ENCODE data around the gene IGSF8.

Gene IGSF8

GRCh38 chr1:160097911-160098851 lies at the start of gene IGSF8:
Gene IGSF8 (minus strand): TSS chr1:160098619. CDS start chr1:160098472, 147 bp downstream.
- peak within 1 kb of the TSS; percentile 63 for H3K4me3 ChIP-seq (ENCODE audit: low read depth, low read length)
- no peak for TF ChIP-seq CTCF (IDR thresholded peaks at IDR 0.05; ENCODE audit: low read depth, low read length)

GRCh38 chr1:160148121-160148520 lies 49.7 kb upstream of the IGSF8 start:
- TF ChIP-seq CTCF (IDR thresholded peaks at IDR 0.05; ENCODE audit: low read depth, low read length) = no peak
- H3K4me3 ChIP-seq (ENCODE audit: low read depth, low read length) = no peak overlapping the region

- TF ChIP-seq CTCF (IDR thresholded peaks at IDR 0.05; ENCODE audit: low read depth, low read length) = no peak
- H3K4me3 ChIP-seq (ENCODE audit: low read depth, low read length) = no peak overlapping the region
Measured at GRCh38 chr1:160146107-160146506, 47.7 kb upstream of the IGSF8 start.

GRCh38 chr1:160144921-160145320 lies 46.5 kb upstream of the IGSF8 start:
- no peak overlapping the region for H3K4me3 ChIP-seq (ENCODE audit: low read depth, low read length)
- no peak for TF ChIP-seq CTCF (IDR thresholded peaks at IDR 0.05; ENCODE audit: low read depth, low read length)

- no peak overlapping the region for H3K4me3 ChIP-seq (ENCODE audit: low read depth, low read length)
- TF ChIP-seq CTCF (IDR thresholded peaks at IDR 0.05; ENCODE audit: low read depth, low read length) = no peak
Measured at GRCh38 chr1:160143695-160144094, 45.3 kb upstream of the IGSF8 start.

- TF ChIP-seq CTCF (IDR thresholded peaks at IDR 0.05; ENCODE audit: low read depth, low read length) = no peak
- no peak overlapping the region for H3K4me3 ChIP-seq (ENCODE audit: low read depth, low read length)
Measured at GRCh38 chr1:160139840-160140239, 41.4 kb upstream of the IGSF8 start.

GRCh38 chr1:160137216-160137862 lies 38.9 kb upstream of the IGSF8 start:
- no peak for TF ChIP-seq CTCF (IDR thresholded peaks at IDR 0.05; ENCODE audit: low read depth, low read length)
- no peak overlapping the region for H3K4me3 ChIP-seq (ENCODE audit: low read depth, low read length)

All from WI38 (cell line).